Mesenchymal stem cell (in vitro differentiated cells and primary cell): ENCODE results near the gene KNOP1.
A peak's percentile ranks its signal among the peaks of the same experiment; 100 is the strongest.

ENCODE experiments used
- DNase-seq: peaks from one replicate; pipeline ENCODE4 v3.0.0-alpha.2; 2013
- H2AFZ ChIP-seq: one replicate; pipeline ENCODE4 v1.6.1; 2013; ENCODE audit warnings: low read depth, mild to moderate bottlenecking, control low read depth, inconsistent platforms, low read length, moderate library complexity
- H2AK5ac ChIP-seq: 2 replicates; pipeline ENCODE4 v1.6.1; 2013; ENCODE audit warnings: low read length, moderate library complexity, mild to moderate bottlenecking, inconsistent platforms; ENCODE audit not compliant: severe bottlenecking
- H2BK120ac ChIP-seq: one replicate; pipeline ENCODE4 v1.6.1; 2013; ENCODE audit warnings: low read depth, mild to moderate bottlenecking, inconsistent platforms, low read length, moderate library complexity
- H2BK12ac ChIP-seq, 2 experiments: one replicate each; pipeline ENCODE4 v1.6.1; 2013; ENCODE audit warnings: inconsistent platforms in 2 of 2, low read length in 2 of 2, mild to moderate bottlenecking in 2 of 2, moderate library complexity in 2 of 2, control low read depth in 1 of 2
- H2BK15ac ChIP-seq: one replicate; pipeline ENCODE4 v1.6.1; 2013; ENCODE audit warnings: mild to moderate bottlenecking, low read depth, inconsistent platforms; ENCODE audit not compliant: poor library complexity, severe bottlenecking
- H2BK5ac ChIP-seq: 2 replicates; pipeline ENCODE4 v1.6.1; 2013; ENCODE audit warnings: low read depth, mild to moderate bottlenecking, low read length, control low read depth, inconsistent platforms; ENCODE audit not compliant: poor library complexity, severe bottlenecking
- H3K14ac ChIP-seq, 2 experiments: one replicate each; pipeline ENCODE4 v1.6.1; 2013; ENCODE audit warnings: inconsistent platforms in 2 of 2, low read length in 2 of 2, control low read depth in 1 of 2, mild to moderate bottlenecking in 1 of 2, moderate library complexity in 1 of 2
- H3K18ac ChIP-seq, 2 experiments: one replicate each; pipeline ENCODE4 v1.6.1; 2013; ENCODE audit warnings: inconsistent platforms in 2 of 2, low read length in 2 of 2, control low read depth in 1 of 2, low read depth in 1 of 2, mild to moderate bottlenecking in 1 of 2
- H3K23ac ChIP-seq, 2 experiments: one replicate each; pipeline ENCODE4 v1.6.1; 2013; ENCODE audit warnings: inconsistent platforms in 2 of 2, low read length in 2 of 2, mild to moderate bottlenecking in 2 of 2, moderate library complexity in 2 of 2, control low read depth in 1 of 2
- H3K27ac ChIP-seq: 2 replicates; pipeline ENCODE4 v1.5.1; 2013; ENCODE audit warnings: mild to moderate bottlenecking, moderate library complexity, low read length, control low read depth, inconsistent platforms; ENCODE audit not compliant: poor library complexity, severe bottlenecking
- H3K27me3 ChIP-seq, 2 experiments: 2 replicates each; pipeline versions ENCODE4 v1.6.1 to v1.7.0; 2013; ENCODE audit warnings: low read length in 2 of 2, mild to moderate bottlenecking in 2 of 2, moderate library complexity in 2 of 2, control low read depth in 1 of 2, inconsistent platforms in 1 of 2; ENCODE audit not compliant: control insufficient read depth in 1 of 2, insufficient read depth in 1 of 2
- H3K36me3 ChIP-seq, 2 experiments: 2 replicates each; pipeline versions ENCODE4 v1.6.1 to v1.7.0; 2013; ENCODE audit warnings: low read length in 2 of 2, control low read depth in 1 of 2, inconsistent platforms in 1 of 2, low read depth in 1 of 2, mild to moderate bottlenecking in 1 of 2; ENCODE audit not compliant: insufficient read depth in 2 of 2, control insufficient read depth in 1 of 2
- H3K4ac ChIP-seq, 2 experiments: one replicate each; pipeline ENCODE4 v1.6.1; 2013; ENCODE audit warnings: inconsistent platforms in 2 of 2, low read length in 2 of 2, mild to moderate bottlenecking in 2 of 2, moderate library complexity in 2 of 2, control low read depth in 1 of 2, low read depth in 1 of 2
- H3K4me1 ChIP-seq: 2 replicates; pipeline ENCODE4 v1.6.1; 2013; ENCODE audit warnings: low read depth, low read length, control low read depth; ENCODE audit not compliant: control insufficient read depth, insufficient read depth
- H3K4me2 ChIP-seq: 2 replicates; pipeline ENCODE4 v1.6.1; 2013; ENCODE audit warnings: low read length, mild to moderate bottlenecking, inconsistent platforms; ENCODE audit not compliant: poor library complexity, severe bottlenecking
- H3K4me3 ChIP-seq, 2 experiments: 2 replicates each; pipeline versions ENCODE4 v1.5.1 to v1.7.0; 2013; ENCODE audit warnings: low read length in 2 of 2, mild to moderate bottlenecking in 2 of 2, control low read depth in 1 of 2, low read depth in 1 of 2; ENCODE audit not compliant: insufficient read depth in 1 of 2
- H3K79me1 ChIP-seq: replicated peaks from 2 replicates; pipeline ENCODE4 v1.6.1; 2013; ENCODE audit warnings: mild to moderate bottlenecking, control low read depth, low read length, inconsistent platforms; ENCODE audit not compliant: poor library complexity, severe bottlenecking
- H3K9ac ChIP-seq: 2 replicates; pipeline ENCODE4 v1.7.0; 2013; ENCODE audit warnings: mild to moderate bottlenecking, low read length, moderate library complexity
- H3K9me3 ChIP-seq: 2 replicates; pipeline ENCODE4 v1.7.0; 2013; ENCODE audit warnings: mild to moderate bottlenecking, low read length; ENCODE audit not compliant: control insufficient read depth
- H4K8ac ChIP-seq: one replicate; pipeline ENCODE4 v1.6.1; 2013; ENCODE audit warnings: inconsistent platforms, mild to moderate bottlenecking, low read length, moderate library complexity
- H4K91ac ChIP-seq: one replicate; pipeline ENCODE4 v1.6.1; 2013; ENCODE audit warnings: mild to moderate bottlenecking, low read length, inconsistent platforms
- WGBS: methylation state at CpG from one replicate; pipeline ENCODE4 v1.1.7; 2013; ENCODE audit warnings: mixed read lengths; 5-methylcytosine and 5-hydroxymethylcytosine counted together

KNOP1 gene

DNA sequence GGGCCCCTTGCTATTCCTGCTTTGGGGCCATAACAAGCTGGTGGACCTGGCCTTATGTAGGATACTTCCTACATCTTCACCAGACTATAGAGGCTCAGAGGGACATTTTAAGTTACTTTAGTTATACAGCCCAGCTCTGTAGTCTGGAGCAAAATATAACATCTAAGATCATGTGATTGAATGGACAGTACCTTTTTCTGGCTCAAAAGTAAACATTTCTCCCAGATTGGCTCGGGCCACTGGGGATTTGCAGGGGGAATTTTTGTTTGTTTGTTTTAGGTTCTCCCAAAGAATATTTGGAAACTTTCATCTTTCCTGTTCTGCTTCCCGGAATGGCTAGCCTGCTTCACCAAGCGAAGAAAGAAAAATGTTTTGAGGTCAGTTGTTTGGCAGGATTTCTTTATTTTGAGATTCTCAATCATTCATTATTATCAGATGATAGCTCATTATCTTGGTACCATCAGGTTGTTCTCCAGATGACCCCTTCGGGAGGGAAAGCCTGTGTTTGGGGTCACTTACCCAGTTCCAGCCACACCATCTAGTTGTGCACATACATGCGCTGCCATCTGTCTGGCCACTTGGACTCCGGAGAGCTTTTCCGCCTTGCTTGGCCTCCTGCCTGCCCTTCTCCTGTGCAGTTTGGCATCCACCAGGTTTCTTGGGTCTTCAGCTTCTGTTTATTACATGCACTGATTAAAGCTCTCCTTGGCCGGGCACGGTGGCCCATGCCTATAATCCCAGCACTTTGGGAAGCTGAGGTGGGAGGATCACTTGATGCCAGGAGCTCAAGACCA, 17.2 kb upstream of the KNOP1 start:
- H3K4me1 ChIP-seq = no peaks in the 10 kb centered on the region
- no peak overlapping the region for H3K4me2 ChIP-seq
- WGBS = 93% methylated on average over 7 of the region's 9 CpGs
- H2AK5ac ChIP-seq = no peak overlapping the region
- no peak overlapping the region for H2BK120ac ChIP-seq
- H3K9ac ChIP-seq = no peak overlapping the region
- no peak overlapping the region for H4K91ac ChIP-seq
- H2BK12ac ChIP-seq = no peak overlapping the region
- no peak overlapping the region for H3K23ac ChIP-seq
- no peaks in the 10 kb centered on the region for H3K9me3 ChIP-seq
- H3K27me3 ChIP-seq = no peaks in the 10 kb centered on the region
- peak overlapping the region; percentile 27 for H4K8ac ChIP-seq
- H3K4me3 ChIP-seq = no peak overlapping the region
- H3K18ac ChIP-seq = no peak overlapping the region
- H3K14ac ChIP-seq = no peak overlapping the region
- no peak overlapping the region for H2BK5ac ChIP-seq
- no peak for DNase-seq
- H3K27ac ChIP-seq = no peak overlapping the region
- H3K36me3 ChIP-seq = peaks cover 25 to 76% of the 10 kb centered on the region in 2 experiments
- peak overlapping the region in 1 of 2 experiments; percentile 24 for H3K4ac ChIP-seq
- no peak overlapping the region for H2AFZ ChIP-seq
- peaks cover 2% of the 10 kb centered on the region for H3K79me1 ChIP-seq
- H2BK15ac ChIP-seq = no peak overlapping the region

DNA sequence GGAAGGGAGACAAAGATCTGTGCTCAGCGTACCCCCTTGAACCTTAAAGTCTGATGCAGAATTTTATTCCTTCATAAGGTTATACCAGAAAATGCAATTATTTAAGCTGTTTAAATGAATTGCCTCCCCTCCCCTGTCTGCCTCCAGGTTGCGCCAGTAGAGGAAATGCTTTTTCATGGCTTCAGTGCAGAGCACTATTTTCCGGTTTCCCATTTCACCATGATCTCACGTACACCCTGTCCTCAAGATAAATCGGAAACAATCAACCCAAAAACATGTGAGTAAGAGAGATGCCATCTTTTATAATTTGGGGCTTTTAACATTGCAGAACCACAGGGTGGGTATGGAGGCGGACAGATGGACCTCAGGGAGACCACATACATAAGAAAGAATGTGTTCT, 15.5 kb upstream of the KNOP1 start:
- Histone ChIP-seq H2BK120ac (no peak overlapping the region), H3K9me3 (no peaks in the 10 kb centered on the region), H3K27me3 (no peaks in the 10 kb centered on the region), H2BK12ac (no peak overlapping the region), H2BK15ac (no peak overlapping the region), H3K18ac (no peak overlapping the region), H2AFZ (no peak overlapping the region), H4K8ac (no peak overlapping the region), H3K9ac (no peak overlapping the region), H3K4ac (no peak overlapping the region), H3K79me1 (peaks cover 2% of the 10 kb centered on the region), H3K4me1 (no peaks in the 10 kb centered on the region), H3K36me3 (peaks cover 25 to 63% of the 10 kb centered on the region in 2 experiments), H3K27ac (no peak overlapping the region), H4K91ac (no peak overlapping the region), H3K4me2 (no peak overlapping the region), H3K23ac (no peak overlapping the region), H2AK5ac (no peak overlapping the region), H3K4me3 (no peak overlapping the region), H3K14ac (no peak overlapping the region), H2BK5ac (no peak overlapping the region)
- no peak for DNase-seq
- 100% methylated on average over 3 of the region's 6 CpGs for WGBS

DNA sequence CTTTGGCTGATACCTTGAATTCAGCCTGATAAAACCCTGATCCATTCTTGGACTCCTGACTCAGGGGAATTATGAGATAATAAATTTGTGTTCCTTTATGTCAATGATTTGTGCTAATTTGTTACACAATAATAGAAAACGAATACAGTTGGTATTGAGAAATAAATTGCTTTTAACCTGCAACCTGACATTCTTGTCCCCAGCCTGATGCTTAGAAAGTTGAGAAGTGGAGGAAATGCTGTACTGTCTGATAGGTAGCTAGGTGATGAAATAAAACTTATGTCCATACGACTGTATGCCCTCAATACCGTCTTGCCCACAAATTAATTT, 10.6 kb upstream of the KNOP1 start:
- Histone ChIP-seq H3K36me3 (peaks cover 16 to 26% of the 10 kb centered on the region in 2 experiments), H3K4me3 (no peak overlapping the region), H3K27me3 (no peaks in the 10 kb centered on the region), H2BK15ac (no peak overlapping the region), H3K14ac (no peak overlapping the region), H3K23ac (no peak overlapping the region), H3K79me1 (peaks cover 5% of the 10 kb centered on the region), H3K18ac (no peak overlapping the region), H3K4me1 (no peaks in the 10 kb centered on the region), H3K4ac (no peak overlapping the region), H2BK12ac (no peak overlapping the region), H2AFZ (no peak overlapping the region), H3K9me3 (no peaks in the 10 kb centered on the region), H2BK5ac (no peak overlapping the region), H2AK5ac (no peak overlapping the region), H3K9ac (no peak overlapping the region), H3K27ac (no peak overlapping the region), H4K91ac (no peak overlapping the region), H3K4me2 (no peak overlapping the region), H4K8ac (no peak overlapping the region), H2BK120ac (no peak overlapping the region)
- no peak for DNase-seq
- 100% methylated on average over 1 of the region's 3 CpGs for WGBS

DNA sequence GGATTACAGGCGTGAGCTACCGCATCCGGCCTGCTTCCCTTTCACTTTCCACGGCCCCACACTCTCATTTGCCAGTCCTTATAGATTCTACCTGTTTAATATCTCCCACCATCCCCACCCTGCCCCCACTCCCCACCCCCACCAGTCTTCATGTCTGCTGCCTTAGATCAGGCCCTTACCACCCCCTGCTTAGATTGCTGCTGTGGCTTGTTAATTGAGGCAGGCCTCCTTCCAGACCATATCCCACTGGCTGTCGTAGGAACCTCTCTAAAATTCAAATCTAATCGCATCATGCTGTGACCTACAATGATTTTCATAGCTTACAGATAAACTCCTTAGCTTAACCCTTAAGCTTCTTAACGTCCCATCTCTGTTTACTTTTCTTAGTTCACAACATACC, 5.0 kb upstream of the KNOP1 start:
- no peak overlapping the region for H2AK5ac ChIP-seq
- WGBS = 76% methylated on average over 7 of the region's 7 CpGs
- H3K36me3 ChIP-seq = no peaks in the 10 kb centered on the region
- no peak overlapping the region for H3K14ac ChIP-seq
- no peak overlapping the region for H2BK15ac ChIP-seq
- H2BK5ac ChIP-seq = no peak overlapping the region
- no peak overlapping the region for H3K4ac ChIP-seq
- H3K23ac ChIP-seq = no peak overlapping the region
- no peak overlapping the region for H4K91ac ChIP-seq
- peaks cover 9% of the 10 kb centered on the region for H3K4me1 ChIP-seq
- no peak overlapping the region for H4K8ac ChIP-seq
- no peak overlapping the region for H3K27ac ChIP-seq
- H2AFZ ChIP-seq = no peak overlapping the region
- no peak overlapping the region for H3K18ac ChIP-seq
- H3K79me1 ChIP-seq = peaks cover 23% of the 10 kb centered on the region
- H3K9me3 ChIP-seq = no peaks in the 10 kb centered on the region
- H3K9ac ChIP-seq = no peak overlapping the region
- H3K4me3 ChIP-seq = no peak overlapping the region
- H2BK12ac ChIP-seq = no peak overlapping the region
- no peaks in the 10 kb centered on the region for H3K27me3 ChIP-seq
- DNase-seq = no peak
- no peak overlapping the region for H3K4me2 ChIP-seq
- H2BK120ac ChIP-seq = no peak overlapping the region
